ENCODE data around the gene COL9A3.

GRCh38 chr20:62795023-62795761 lies 21.7 kb upstream of the COL9A3 start:
- TF ChIP-seq CTCF (conservative IDR thresholded peaks at IDR 0.05; ENCODE audit: low read length) (no peak), EZH2phosphoT487 (IDR thresholded peaks at IDR 0.05; ENCODE audit: borderline replicate concordance) (no peak)

Data from Loucy (cell line).